Activated CD4-positive, alpha-beta T cell treated with anti-CD3 and anti-CD28 coated beads, Interleukin-2, amount 10 ng/mL, durations not matched to agents 7 days and 5 days (primary cell): ENCODE measurements around the gene CDC7. TPM values are rescaled to one million over a fixed set of nuclear protein-coding genes. Genes with fewer than 3 reads are reported as not detected.

Source experiments
- CTCF ChIA-PET: fragments of 350-600 bp; sonication (Branson Sonifier 250); formaldehyde crosslinking; loops from one replicate; lab custom pipeline; 2021; ENCODE audit warnings: antibody characterized with exemption; lab: Charles Lee
- POLR2A ChIA-PET: fragments of 350-600 bp; sonication (Branson Sonifier 250); formaldehyde crosslinking; loops from one replicate; lab custom pipeline; 2021; ENCODE audit warnings: antibody characterized with exemption; lab: Charles Lee
- DNase-seq: peaks from one replicate; pipeline ENCODE4 v3.0.0-alpha.2; 2020
- H3K27ac Mint-ChIP-seq: one replicate; pipeline ENCODE4 v1.8.0; 2021; ENCODE audit warnings: mild to moderate bottlenecking, moderate library complexity, mixed read lengths
- H3K27me3 Mint-ChIP-seq: one replicate; pipeline ENCODE4 v1.8.0; 2021; ENCODE audit warnings: mixed read lengths
- H3K36me3 Mint-ChIP-seq: one replicate; pipeline ENCODE4 v1.8.0; 2021; ENCODE audit warnings: low read depth, mixed read lengths
- H3K4me1 Mint-ChIP-seq: one replicate; pipeline ENCODE4 v1.8.0; 2021; ENCODE audit warnings: mixed read lengths
- H3K4me3 Mint-ChIP-seq: one replicate; pipeline ENCODE4 v1.8.0; 2021; ENCODE audit warnings: mild to moderate bottlenecking, moderate library complexity, mixed read lengths
- H3K9me3 Mint-ChIP-seq: one replicate; pipeline ENCODE4 v1.8.0; 2021; ENCODE audit warnings: mixed read lengths
- total RNA-seq, 2 experiments: library from RNA; stranded (reverse); gene quantifications; one replicate each; pipeline ENCODE4 v1.2.3, GENCODE V29; 2021

Gene CDC7
- total RNA-seq, 2 experiments from 2014 or later, result 31.4 to 34.7 TPM

DNA sequence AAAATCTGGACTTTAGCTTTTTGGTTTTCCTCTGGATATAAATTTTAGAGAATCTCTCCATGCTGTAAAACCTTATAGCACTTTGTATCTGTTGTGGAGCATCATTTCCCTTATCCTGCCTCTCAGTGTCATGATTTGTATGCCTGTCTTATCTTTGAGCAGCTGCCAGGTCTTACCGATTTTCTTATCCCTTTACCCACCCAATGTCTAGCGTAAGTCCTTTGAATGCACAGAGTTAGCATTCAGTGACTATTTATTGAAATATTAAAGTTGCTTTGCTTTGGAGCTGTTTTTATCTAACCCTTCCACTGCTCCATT lies 37.3 kb downstream of the CDC7 start:
- H3K36me3 Mint-ChIP-seq, result peaks cover 26% of the 10 kb centered on the region
- H3K27me3 Mint-ChIP-seq, result no peaks in the 10 kb centered on the region
- CTCF ChIA-PET, result interaction anchor here (0.9 to 1.8 kb wide), 5 partner anchors 9 to 28 kb away, joined by 3 to 5 read pairs (median 3); no protein-coding TSS in a partner anchor

DNA sequence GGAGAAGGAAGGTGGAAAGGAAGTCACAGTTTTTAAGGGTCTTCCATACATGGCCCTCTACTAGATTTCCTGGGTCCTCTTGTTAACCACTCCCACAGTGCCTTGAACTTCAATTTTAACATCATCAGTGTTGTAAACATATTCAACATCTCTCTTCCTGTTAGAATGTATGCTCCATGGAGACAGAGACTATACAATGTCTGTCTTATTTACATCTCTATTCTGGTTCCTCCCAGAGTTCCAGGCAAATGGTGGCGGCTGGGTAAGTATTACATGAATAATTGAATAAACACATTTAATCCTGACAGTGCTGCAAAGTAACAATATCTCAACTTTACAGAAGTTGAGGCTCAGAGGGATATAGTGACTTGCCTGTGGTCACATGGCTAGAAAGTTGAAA lies 40.3 kb downstream of the CDC7 start:
- ChIA-PET POLR2A (no interaction called here), CTCF (no interaction called here)
- H3K4me3 Mint-ChIP-seq, result no peak overlapping the region
- H3K27me3 Mint-ChIP-seq, result peaks cover 2% of the 10 kb centered on the region
- peaks cover 30% of the 10 kb centered on the region for H3K4me1 Mint-ChIP-seq
- no peak overlapping the region for H3K27ac Mint-ChIP-seq
- H3K36me3 Mint-ChIP-seq, result peaks cover 21% of the 10 kb centered on the region
- H3K9me3 Mint-ChIP-seq, result peaks cover 21% of the 10 kb centered on the region
- DNase-seq, result no peak

More for the DNA sequence above, 37.3 kb downstream of the CDC7 start:
- Mint-ChIP-seq H3K27ac (no peak overlapping the region), H3K4me1 (peaks cover 29% of the 10 kb centered on the region), H3K4me3 (no peak overlapping the region), H3K9me3 (peaks cover 21% of the 10 kb centered on the region)
- POLR2A ChIA-PET, result no interaction called here
- DNase-seq, result no peak

DNA sequence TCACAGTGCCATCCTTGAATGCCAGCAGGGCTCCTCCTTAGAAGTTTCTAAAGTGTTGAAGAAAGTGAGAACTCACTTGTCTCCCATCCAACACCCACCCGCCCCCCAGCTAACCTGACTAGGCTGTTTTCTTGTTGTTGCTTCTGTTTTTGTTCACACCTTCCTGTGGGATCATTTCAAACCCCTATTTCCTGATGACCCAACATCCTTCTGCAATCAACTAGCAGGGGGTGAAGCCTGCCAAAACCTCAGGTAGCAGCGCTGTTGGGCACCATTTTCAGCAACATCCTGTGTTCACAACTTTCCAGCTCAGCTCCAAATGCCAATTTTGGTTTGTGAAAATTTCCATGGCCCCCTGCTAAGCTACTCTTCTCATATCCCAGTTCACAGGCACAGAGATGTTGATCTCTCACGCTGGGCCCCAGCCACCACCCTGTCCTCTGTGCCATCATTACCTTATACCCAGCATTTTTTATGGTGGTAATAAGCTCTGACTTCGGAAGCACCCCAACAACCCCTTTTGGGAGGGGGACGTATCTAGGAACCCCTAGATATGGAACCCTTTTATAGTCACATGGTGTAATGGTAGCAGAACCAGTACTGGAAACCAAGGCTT lies 41.4 kb downstream of the CDC7 start:
- POLR2A ChIA-PET, result interaction anchor here (0.6 kb wide), 1 partner anchor 330 kb away, joined by 3 read pairs; no protein-coding TSS in a partner anchor
- H3K4me1 Mint-ChIP-seq, result peaks cover 35% of the 10 kb centered on the region

DNA sequence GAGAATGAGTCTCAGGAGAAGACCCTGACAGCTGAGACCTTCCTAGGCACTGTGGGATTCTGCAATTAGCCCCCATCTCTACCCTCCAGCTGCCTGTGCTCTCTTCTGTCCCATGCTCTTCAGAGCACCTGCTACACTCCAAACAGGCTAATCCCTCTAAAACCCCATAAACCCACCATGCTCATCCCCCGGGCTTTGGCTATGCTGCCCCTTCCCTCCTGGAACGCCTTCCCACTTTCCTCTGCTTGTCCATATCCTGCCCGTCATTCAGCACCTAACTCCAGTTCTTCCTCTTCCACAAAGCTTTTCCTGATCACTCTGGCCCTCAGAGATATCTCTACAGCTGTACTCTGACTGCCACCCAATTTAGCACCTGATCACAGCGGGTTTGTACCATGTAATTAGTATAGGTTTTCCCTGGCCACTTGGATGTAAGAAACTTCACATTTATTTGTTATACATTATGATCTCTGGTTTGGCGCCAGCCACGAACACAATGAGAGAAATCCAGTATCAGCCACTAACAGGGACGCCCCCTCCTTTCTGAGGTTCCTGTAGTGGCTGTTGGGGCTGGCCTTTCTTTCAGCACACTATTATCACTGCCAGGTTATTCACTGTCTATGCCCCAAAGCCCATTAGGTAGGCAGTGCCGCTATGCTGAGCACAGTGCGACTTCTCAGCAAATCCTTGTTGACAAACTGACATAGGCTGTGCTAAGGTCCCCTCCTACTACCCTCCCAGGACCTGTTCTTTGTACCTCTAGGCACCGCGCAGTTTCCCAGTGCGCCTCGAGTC lies 45.1 kb downstream of the CDC7 start:
- peaks cover 21% of the 10 kb centered on the region for H3K9me3 Mint-ChIP-seq
- no peak for DNase-seq
- peaks cover 28% of the 10 kb centered on the region for H3K36me3 Mint-ChIP-seq
- no peak overlapping the region for H3K27ac Mint-ChIP-seq
- peaks cover 2% of the 10 kb centered on the region for H3K27me3 Mint-ChIP-seq
- peaks cover 65% of the 10 kb centered on the region for H3K4me1 Mint-ChIP-seq
- no peak overlapping the region for H3K4me3 Mint-ChIP-seq
- ChIA-PET CTCF (interaction anchor here (0.6 to 0.9 kb wide), 2 partner anchors 218 to 293 kb away, joined by 3 to 4 read pairs; no protein-coding TSS in a partner anchor), POLR2A (no interaction called here)

More for the DNA sequence above, 41.4 kb downstream of the CDC7 start:
- no peak overlapping the region for H3K4me3 Mint-ChIP-seq
- H3K27ac Mint-ChIP-seq, result no peak overlapping the region
- peaks cover 21% of the 10 kb centered on the region for H3K9me3 Mint-ChIP-seq
- H3K27me3 Mint-ChIP-seq, result peaks cover 2% of the 10 kb centered on the region
- CTCF ChIA-PET, result interaction anchor here (1.0 to 1.5 kb wide), 4 partner anchors 8 to 13 kb away, joined by 3 to 6 read pairs (median 6); no protein-coding TSS in a partner anchor
- peaks cover 21% of the 10 kb centered on the region for H3K36me3 Mint-ChIP-seq
- DNase-seq, result no peak

DNA sequence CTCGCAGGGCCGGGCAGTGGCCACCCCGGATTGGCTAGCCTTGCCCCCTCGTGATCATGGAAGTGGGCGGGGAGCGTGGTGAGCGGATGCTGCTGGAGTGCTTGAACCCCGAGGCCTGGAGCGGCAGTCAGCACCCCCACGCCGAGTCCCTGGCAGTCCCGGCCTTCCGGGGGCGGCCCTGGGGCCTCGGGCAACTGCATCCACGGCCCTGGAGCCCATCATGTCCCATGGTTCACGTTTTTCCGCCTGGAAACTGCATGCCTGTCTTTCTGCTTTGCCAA lies 45.6 kb downstream of the CDC7 start:
- peaks cover 28% of the 10 kb centered on the region for H3K36me3 Mint-ChIP-seq
- CTCF ChIA-PET, result no interaction called here
- no peak for DNase-seq

DNA sequence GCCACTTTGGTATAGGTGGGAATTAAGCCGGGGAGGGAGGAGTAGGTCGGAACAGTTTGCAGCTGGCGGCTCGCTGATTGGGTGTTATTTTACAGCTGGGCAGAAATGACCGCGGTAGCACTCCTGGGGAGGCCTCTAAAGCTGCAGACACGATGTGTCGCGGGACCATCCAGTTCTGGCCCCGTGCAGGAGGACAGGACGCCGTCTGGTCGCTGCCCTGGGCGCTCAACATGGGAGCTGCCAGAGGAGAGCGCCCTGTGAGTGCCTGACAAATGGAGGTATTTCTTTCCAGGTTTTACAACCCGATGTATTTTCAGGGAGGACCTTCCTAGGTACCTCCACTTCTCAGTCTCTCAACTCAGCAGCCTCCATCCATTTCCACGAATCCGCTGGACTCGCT lies 46.2 kb downstream of the CDC7 start:
- H3K9me3 Mint-ChIP-seq, result peaks cover 14% of the 10 kb centered on the region
- peaks cover 24% of the 10 kb centered on the region for H3K36me3 Mint-ChIP-seq
- CTCF ChIA-PET, result interaction anchor here (1.0 kb wide), 1 partner anchor 12 kb away, joined by 3 read pairs; no protein-coding TSS in a partner anchor
- peaks cover 2% of the 10 kb centered on the region for H3K27me3 Mint-ChIP-seq
- H3K4me1 Mint-ChIP-seq, result peaks cover 65% of the 10 kb centered on the region
- no peak for DNase-seq
- POLR2A ChIA-PET, result no interaction called here
- H3K27ac Mint-ChIP-seq, result peak overlapping the region; percentile 96
- H3K4me3 Mint-ChIP-seq, result no peak overlapping the region

More for the DNA sequence above, 45.6 kb downstream of the CDC7 start:
- POLR2A ChIA-PET, result no interaction called here
- peaks cover 20% of the 10 kb centered on the region for H3K9me3 Mint-ChIP-seq
- H3K27me3 Mint-ChIP-seq, result peaks cover 2% of the 10 kb centered on the region
- H3K4me1 Mint-ChIP-seq, result peaks cover 65% of the 10 kb centered on the region
- no peak overlapping the region for H3K4me3 Mint-ChIP-seq
- no peak overlapping the region for H3K27ac Mint-ChIP-seq

DNA sequence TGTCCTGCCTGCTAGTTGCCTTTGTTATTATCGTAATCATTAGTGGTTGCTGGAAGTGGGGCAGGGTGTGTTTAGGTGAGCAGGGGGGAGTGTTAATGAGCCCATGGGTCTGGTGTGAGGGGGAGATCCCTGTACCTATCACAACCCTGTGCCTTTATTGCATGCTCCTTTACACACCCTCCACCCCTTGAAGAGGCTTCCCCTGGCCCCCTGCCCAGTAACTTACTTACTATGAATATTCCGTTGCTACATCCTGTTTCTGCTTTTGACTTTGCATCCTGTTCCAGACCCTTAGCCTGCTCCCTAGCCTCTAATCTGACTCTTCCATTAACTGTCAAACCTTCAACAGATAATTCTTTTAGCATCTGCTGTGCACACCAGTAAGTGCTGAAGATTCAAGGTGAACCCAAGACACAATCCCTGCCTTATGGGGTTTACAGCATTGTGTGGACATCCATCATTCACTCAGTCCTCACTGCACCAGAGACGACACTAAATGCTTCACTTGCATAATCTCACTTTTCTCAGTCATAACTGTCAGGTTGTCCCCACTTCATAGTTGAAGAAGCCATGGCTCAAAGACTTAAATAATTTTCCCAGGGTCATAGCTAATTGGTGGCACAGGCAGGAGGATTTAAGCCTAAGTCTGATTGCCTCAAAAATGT lies 47.9 kb downstream of the CDC7 start:
- POLR2A ChIA-PET, result no interaction called here
- Mint-ChIP-seq H3K27ac (peak overlapping the region; percentile 96), H3K4me3 (peak overlapping the region; percentile 48)

DNA sequence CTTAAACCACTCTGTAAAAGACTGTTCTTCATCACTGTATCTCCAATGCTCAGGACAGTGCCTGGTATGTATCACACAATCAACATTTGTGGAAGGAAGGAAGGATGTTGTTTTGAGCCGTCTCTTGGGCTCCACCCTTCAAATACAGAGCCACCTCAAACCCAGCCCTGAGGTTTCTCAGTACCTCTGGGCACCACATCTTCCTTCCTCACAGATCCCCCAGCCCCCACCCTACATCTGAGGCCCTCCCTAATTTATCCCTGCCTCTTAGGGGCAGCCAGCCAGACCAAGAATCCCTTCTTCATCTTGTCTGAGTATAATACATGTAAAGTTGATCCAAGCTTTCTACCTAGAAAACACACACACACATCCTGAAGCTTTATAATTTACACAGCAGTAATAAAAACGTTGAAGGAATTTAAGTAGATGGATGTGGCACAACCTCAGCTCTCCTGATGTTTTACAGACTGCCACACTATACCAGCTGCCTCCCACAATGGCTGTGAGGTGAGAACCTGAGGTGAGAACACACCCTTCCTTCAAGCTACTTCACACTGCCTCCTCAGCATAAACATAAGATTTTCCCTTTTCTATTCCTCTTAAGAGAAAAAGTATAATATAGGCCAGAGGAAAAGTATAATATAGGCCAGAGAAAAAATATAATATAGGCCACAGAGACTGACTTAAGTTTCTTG lies 48.5 kb downstream of the CDC7 start:
- H3K27me3 Mint-ChIP-seq, result peaks cover 2% of the 10 kb centered on the region
- peaks cover 25% of the 10 kb centered on the region for H3K36me3 Mint-ChIP-seq
- H3K4me3 Mint-ChIP-seq, result peak overlapping the region; percentile 48
- CTCF ChIA-PET, result interaction anchor here (0.6 to 1.2 kb wide), 4 partner anchors 11 to 209 kb away, joined by 3 read pairs; no protein-coding TSS in a partner anchor
- peaks cover 13% of the 10 kb centered on the region for H3K9me3 Mint-ChIP-seq
- peaks cover 79% of the 10 kb centered on the region for H3K4me1 Mint-ChIP-seq
- POLR2A ChIA-PET, result no interaction called here
- peak overlapping the region; percentile 96 for H3K27ac Mint-ChIP-seq
- DNase-seq, result peak; percentile 72

More for the DNA sequence above, 47.9 kb downstream of the CDC7 start:
- DNase-seq, result peak; percentile 16
- peaks cover 13% of the 10 kb centered on the region for H3K9me3 Mint-ChIP-seq
- peaks cover 72% of the 10 kb centered on the region for H3K4me1 Mint-ChIP-seq
- peaks cover 22% of the 10 kb centered on the region for H3K36me3 Mint-ChIP-seq
- CTCF ChIA-PET, result interaction anchor here (0.6 to 1.3 kb wide), 5 partner anchors 21 to 267 kb away, joined by 3 read pairs; no protein-coding TSS in a partner anchor
- H3K27me3 Mint-ChIP-seq, result peaks cover 2% of the 10 kb centered on the region

DNA sequence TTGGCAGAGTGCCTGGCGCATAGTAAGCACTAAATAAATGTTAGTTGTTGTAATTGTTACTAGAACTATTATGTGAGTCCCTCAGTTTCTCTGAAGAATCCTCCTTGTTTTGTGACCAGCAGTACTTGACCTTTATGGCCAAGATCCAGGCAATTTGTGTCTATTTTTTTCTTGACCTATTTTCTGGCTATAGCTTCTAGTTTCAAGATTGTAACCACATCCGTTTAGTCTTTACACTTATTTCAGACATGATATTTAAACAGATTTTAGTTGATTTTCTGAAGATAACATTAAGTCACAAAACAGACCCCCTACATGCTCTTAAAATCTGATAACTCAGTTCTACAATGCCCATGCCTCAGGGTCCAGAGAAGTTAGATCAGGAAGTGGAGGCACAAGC lies 50.3 kb downstream of the CDC7 start:
- DNase-seq, result no peak
- POLR2A ChIA-PET, result no interaction called here
- Mint-ChIP-seq H3K4me1 (peaks cover 92% of the 10 kb centered on the region), H3K27ac (peak overlapping the region; percentile 56), H3K36me3 (peaks cover 25% of the 10 kb centered on the region), H3K4me3 (no peak overlapping the region), H3K27me3 (no peaks in the 10 kb centered on the region), H3K9me3 (peaks cover 13% of the 10 kb centered on the region)
- CTCF ChIA-PET, result interaction anchor here (0.7 to 1.1 kb wide), 2 partner anchors 39 to 241 kb away, joined by 3 read pairs; no protein-coding TSS in a partner anchor

DNA sequence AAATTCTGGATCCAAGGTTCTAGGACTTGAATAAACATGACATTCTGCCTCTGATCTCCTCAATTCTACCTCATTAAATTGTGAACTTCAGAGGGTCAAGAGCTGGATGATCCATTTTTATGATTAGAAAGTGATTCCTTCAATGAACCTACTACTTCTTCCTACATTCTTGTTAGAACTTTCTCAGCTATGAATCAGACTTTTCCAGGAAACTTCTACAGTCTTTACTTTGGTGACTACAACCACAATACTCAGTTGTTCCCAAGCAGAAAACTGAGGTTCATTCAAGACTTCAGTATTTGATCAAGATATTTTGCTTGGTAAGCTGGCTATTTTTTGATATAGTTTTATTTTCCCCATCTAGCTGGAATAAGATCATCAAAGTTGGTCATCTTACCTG lies 51.4 kb downstream of the CDC7 start:
- no peak overlapping the region for H3K4me3 Mint-ChIP-seq
- H3K9me3 Mint-ChIP-seq, result peaks cover 13% of the 10 kb centered on the region
- H3K4me1 Mint-ChIP-seq, result peaks cover 97% of the 10 kb centered on the region
- ChIA-PET CTCF (interaction anchor here (0.6 to 1.0 kb wide), 2 partner anchors 10 to 78 kb away, joined by 3 to 5 read pairs; no protein-coding TSS in a partner anchor), POLR2A (no interaction called here)
- H3K27ac Mint-ChIP-seq, result peak overlapping the region; percentile 34
- H3K27me3 Mint-ChIP-seq, result no peaks in the 10 kb centered on the region
- peaks cover 25% of the 10 kb centered on the region for H3K36me3 Mint-ChIP-seq
- DNase-seq, result no peak

DNA sequence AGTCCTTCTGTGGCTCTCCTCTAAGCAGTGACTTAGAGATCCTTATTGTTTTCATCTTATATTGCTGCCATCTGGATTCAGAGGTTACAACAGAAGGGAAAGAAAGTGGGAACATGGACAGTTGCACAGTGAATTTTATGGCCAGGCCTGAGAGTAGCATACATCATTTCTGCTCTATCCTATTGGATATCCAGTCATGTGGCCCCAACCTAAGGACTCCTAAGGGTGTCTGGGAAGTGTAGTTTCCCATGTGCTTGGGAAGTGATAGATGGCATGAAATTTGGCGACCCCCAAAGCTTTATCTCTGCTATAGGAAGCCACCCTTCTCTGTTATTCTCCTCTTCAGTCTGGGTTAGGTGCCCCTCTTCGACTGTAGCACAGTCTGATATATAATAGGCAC lies 51.9 kb downstream of the CDC7 start:
- H3K9me3 Mint-ChIP-seq, result peaks cover 13% of the 10 kb centered on the region
- H3K4me3 Mint-ChIP-seq, result no peak overlapping the region
- ChIA-PET CTCF (interaction anchor here (1.0 to 1.3 kb wide), 2 partner anchors 10 to 20 kb away, joined by 4 to 5 read pairs; no protein-coding TSS in a partner anchor), POLR2A (no interaction called here)
- peaks cover 25% of the 10 kb centered on the region for H3K36me3 Mint-ChIP-seq
- DNase-seq, result no peak
- H3K4me1 Mint-ChIP-seq, result peaks cover 97% of the 10 kb centered on the region
- no peak overlapping the region for H3K27ac Mint-ChIP-seq
- no peaks in the 10 kb centered on the region for H3K27me3 Mint-ChIP-seq

DNA sequence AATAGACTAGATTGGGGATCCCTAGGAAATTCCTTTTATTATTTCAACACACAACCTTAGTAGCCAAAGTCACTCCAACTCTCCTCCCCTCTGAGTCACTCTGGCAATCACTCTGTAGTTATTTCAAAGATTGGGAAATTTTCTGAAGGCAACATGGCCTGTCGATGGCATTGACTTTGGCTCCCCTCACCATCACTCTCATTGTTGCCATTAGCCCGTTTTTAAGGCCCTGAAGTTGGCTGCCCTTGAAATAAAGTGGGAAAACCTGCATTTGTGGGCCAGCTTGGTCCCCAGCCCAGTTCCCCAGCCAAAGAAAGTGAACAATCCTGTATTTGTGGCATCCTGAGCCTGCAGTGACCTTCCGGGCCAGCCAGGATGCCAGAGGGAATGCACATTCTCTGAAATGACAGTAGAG lies 52.5 kb downstream of the CDC7 start:
- Mint-ChIP-seq H3K9me3 (peaks cover 13% of the 10 kb centered on the region), H3K4me1 (peaks cover 93% of the 10 kb centered on the region), H3K36me3 (peaks cover 25% of the 10 kb centered on the region), H3K27ac (no peak overlapping the region), H3K4me3 (no peak overlapping the region), H3K27me3 (no peaks in the 10 kb centered on the region)
- ChIA-PET POLR2A (no interaction called here), CTCF (interaction anchor here (1.3 to 2.0 kb wide), 3 partner anchors 11 to 21 kb away, joined by 3 to 6 read pairs (median 4); no protein-coding TSS in a partner anchor)
- no peak for DNase-seq
